ENCODE measurements around the gene FZR1.

Gene FZR1

GRCh38 chr19:3531716-3532115 is 25.6 kb downstream of the FZR1 start:
- no peak for DNase-seq

DNA sequence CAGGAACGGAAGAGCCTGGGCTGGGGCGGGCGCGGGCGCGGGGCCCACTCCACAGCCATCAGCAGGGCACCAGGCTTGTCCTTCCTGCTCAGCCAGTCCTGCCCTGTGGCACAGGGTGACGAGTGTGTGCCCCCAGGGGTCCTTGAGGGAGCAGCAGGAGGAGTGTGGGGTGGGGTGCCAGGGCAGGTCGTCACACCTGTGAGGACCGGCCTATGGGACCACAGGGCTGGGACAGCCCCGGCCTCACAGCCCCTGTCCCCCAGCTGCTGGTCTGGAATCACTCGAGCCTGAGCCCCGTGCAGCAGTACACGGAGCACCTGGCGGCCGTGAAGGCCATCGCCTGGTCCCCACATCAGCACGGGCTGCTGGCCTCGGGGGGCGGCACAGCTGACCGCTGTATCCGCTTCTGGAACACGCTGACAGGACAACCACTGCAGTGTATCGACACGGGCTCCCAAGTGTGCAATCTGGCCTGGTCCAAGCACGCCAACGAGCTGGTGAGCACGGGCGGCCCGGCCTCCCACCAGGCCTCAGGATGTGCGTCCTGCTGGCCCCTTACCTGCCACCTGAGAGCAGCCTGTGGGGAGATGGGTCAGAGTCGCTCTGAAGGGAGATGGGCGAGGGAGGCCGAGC is 26.2 kb downstream of the FZR1 start:
- DNase-seq = no peak

GRCh38 chr19:3533033-3533432 is 26.9 kb downstream of the FZR1 start:
- DNase-seq = no peak

- DNase-seq = no peak
These were observed 27.6 kb downstream of the FZR1 start for GRCh38 chr19:3533563-3534216.

- no peak for DNase-seq
These were observed 28.5 kb downstream of the FZR1 start for GRCh38 chr19:3534375-3535234.

- no peak for DNase-seq
These were observed 29.1 kb downstream of the FZR1 start for GRCh38 chr19:3535235-3535535.

GRCh38 chr19:3535563-3535965 is 29.5 kb downstream of the FZR1 start:
- no peak for DNase-seq

DNA sequence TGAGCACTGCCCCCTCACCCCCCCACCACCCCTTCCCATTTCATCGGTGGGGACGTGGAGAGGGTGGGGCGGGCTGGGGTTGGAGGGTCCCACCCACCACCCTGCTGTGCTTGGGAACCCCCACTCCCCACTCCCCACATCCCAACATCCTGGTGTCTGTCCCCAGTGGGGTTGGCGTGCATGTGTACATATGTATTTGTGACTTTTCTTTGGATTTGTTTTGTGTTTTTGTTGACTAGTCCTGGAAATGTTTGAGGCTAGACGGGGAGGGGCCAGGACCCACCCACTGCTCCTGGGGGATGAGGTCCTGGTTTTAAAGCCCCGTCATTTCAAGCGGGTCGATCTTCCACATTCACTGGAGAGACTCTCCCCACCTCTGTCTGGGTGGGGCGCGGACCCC is 29.9 kb downstream of the FZR1 start:
- DNase-seq = no peak

- no peak for DNase-seq
These were observed 30.5 kb downstream of the FZR1 start for GRCh38 chr19:3536429-3537100.

DNA sequence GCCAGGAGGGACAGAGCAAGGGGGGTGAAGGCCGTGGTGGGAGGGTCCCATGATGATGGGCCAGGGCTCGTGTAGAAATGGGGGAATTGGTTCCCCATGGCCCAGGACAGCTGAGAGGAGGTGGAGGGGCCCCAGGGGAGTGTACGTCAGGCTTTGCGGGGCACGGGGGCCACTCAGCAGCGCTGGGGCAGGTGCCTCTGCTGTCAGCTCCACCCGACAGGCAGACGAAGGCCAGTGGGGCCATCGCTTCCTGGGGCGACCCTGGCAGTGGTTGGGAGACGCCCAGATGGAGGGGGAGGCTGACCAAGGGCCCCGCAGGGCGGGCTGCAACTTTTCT is 31.0 kb downstream of the FZR1 start:
- DNase-seq = no peak

GRCh38 chr19:3537438-3538240 is 31.5 kb downstream of the FZR1 start:
- no peak for DNase-seq

DNA sequence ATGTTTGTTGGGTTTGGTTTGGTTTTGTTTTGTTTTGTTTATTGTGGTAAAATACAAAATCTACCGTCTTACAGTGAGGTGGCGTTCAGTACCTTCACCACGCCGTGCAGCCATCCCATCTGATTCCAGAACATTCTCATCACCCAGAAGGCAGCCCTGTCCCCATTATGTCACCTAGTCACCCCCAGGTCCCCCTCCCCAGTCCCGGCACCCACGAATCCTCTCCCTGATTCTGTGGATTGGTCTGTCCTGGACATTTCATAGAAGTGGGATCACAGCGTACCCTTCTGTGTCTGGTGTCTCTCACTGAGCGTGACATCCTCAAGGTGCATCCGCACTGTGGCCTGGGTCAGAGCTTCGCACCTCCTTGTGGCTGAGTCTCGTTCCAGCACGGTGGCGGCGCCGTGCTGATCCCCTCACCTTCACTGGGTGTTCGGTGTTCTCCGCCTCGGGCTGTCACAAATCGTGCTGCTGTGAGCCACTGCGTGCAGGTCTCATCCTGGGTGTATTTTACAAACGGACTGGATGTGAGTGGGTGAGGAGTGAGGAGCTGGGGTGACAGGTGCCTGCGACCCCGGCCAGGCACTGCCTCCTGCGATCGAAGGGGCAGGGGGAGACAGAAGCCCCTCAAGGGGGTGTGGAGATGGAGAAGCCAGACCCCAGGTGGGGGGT is 32.3 kb downstream of the FZR1 start:
- no peak for DNase-seq

GRCh38 chr19:3538965-3539755 is 33.0 kb downstream of the FZR1 start, which contains the start of gene TEKTIP1:
Gene TEKTIP1, plus strand, starts transcription at chr19:3539174. Its CDS starts 4 bp downstream, at chr19:3539178.
- DNase-seq = no peak

DNA sequence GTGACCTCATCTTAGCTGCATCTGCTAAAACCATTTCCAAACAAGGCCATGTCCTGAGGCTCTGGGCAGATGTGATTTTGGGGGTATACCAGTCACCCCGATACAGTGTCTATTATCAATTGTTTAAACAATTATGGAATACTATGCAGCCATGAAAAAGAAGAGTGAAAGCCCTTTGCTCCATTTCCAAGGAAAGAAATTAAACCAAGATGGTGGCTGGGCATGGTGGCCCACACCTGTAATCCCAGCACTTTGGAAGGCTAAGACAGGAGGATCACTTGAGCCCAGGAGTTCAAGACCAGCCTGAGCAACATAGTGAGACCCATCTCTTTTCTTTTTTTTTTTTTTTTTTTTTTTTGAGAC is 33.6 kb downstream of the FZR1 start:
- no peak for DNase-seq

DNA sequence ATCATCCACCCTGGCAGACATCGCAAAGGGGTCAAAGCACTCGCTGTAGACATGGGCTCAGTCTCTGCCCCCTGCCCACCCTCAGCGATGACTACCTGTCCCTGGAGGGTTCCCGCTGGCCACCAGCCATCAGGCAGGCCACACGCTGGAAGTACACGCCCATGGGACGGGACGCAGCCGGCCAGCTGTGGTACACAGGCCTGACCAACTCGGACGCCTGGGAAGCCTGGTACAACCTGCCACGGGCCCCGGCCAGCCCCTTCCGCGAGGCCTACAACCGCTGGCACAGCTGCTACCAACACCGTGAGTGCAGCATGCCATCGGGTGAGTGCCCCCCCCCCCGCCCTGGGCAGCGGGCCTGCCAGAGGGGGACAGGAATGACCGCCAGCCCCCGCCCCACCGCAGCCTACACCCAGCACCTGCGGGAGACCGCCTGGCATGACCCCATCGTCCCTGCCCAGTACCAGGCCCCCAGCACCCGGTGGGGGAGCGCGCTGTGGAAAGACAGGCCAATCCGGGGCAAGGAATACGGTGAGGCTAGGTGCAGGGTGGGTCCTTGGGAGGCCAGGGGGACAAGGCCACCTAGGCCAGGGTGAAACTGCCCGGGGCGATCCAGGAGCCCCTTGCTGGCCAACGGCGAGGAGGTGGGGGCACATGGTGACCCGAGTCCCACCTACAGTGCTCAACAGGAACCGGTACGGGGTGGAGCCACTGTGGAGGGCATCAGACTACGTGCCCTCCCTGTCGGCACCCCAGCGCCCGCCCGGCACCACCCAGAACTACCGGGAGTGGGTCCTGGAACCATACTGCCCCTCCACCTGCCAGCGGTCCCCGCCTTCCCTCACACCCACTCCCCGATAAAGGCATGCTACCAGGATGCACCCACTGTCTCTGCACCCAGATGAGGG is 37.3 kb downstream of the FZR1 start:
- DNase-seq = no peak

- no peak for DNase-seq
These were observed 37.9 kb downstream of the FZR1 start for GRCh38 chr19:3544058-3544376.

DNA sequence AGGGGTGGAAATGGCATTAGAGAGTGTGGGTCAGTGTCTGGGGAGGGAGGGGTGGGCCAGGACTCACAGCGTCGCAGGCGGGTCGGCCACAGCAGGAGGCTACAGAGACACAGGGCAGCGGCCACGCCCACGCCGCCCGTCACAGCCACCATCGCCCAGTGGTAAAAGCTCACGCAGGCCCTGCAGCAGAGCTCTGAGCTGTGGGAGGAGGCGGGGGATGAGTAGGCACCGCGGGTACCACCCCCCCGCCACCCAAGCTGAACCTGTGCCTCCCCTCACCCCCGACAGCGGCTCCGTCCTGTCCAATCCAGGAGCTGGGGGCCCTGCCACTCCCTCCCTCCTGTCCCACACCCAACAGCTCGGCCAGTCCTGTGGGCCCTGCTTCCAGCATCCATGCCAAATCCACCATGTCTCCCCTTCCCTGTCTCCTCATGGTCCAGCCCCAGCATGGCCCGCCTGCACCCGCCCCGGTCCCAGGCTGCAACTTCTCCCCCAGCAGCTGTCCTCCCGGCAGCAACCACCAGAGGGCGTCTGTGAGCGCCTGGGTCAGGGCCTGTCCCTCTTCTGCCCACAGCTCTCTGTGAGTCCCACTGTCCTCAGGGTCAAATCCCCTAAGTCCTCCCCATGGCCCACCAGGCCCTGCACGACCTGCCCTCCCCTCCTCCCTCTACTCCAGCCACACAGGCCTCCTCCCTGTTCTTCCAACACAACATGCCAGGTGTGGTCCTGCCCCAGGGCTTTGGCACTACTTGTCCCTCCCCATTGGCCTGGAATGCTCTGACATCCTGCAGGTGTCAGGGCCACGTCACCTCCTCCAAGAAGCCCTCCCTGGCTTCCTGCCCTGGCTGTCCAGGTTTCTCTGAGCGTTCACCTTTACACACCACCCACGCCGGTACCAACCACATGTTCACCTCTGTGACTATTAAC is 38.9 kb downstream of the FZR1 start:
- peak; percentile 53 for DNase-seq

GRCh38 chr19:3545669-3546034 is 39.5 kb downstream of the FZR1 start:
- DNase-seq = no peak

DNA sequence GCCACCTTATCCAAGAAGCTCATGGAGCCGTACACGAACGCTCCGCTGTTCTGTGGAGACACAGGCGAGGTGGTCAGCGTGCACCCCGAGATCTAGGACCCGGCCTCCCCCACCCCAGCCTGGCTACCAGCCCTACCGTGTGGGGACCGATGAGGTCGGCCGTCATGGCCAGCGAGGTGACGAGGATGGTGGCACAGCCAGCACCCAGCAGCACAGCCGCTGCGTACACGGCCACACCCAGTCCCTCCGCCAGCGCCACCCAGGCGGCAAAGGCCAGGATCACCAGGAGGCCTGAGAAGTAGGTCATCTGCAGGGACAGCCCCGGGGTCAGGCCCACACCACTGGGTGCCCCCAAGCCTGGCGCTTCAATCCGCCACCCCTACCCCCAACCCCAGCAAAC is 40.0 kb downstream of the FZR1 start:
- no peak for DNase-seq
